ENCODE measurements around the gene TSTD1. TPM values are rescaled to one million over a fixed set of nuclear protein-coding genes. Genes with fewer than 3 reads are reported as not detected.

TSTD1 gene
- total and polyA plus RNA-seq, 12 donors = 46.3 to 280 (median 93.3) TPM

DNA sequence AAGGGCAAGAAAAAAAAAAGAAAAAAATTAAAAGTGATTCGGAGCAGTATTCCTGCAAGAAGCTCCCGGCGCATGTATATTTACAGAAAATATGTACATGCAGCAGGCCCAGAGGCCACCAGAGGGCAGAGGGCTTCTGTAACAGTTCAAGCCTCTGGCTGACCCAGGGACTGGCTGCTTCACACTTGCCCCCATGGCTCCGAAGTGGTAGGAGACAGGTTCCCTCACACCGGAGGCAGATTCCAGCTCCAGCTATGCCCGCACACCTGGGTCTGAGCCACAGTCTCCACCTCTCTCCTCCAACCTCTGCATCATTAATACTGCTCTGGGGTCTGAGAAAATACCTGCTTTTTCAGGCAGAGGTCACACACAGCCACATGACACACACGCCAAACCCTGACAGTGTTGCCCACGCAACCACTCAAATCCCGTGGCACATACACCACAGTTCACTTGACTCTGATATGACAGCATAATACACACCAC, 33.2 kb upstream of the TSTD1 start:
- H3K4me3 ChIP-seq = no peak overlapping the region
- TF ChIP-seq CTCF (IDR thresholded peaks at IDR 0.05) (peak; percentile 9 to 72 (median 52)), POLR2A (IDR thresholded peaks at IDR 0.05) (no peak)
- no peaks in the 10 kb centered on the region for H3K9me3 ChIP-seq (replicated peaks in 1 of 3)
- intact Hi-C loops (cut with DNase I) = no loop called here
- no peak overlapping the region for H3K27ac ChIP-seq
- no peaks in the 10 kb centered on the region for H3K4me1 ChIP-seq (replicated peaks in 1 of 2)
- peak in 5 of 7 donors; percentile 50 to 81 (median 65) for DNase-seq
- H3K27me3 ChIP-seq = no peaks in the 10 kb centered on the region
- no peaks in the 10 kb centered on the region for H3K36me3 ChIP-seq (replicated peaks in 1 of 2)
- 66 to 83% (median 72%) methylated on average over 6 to 9 of the region's 9 CpGs for WGBS, 4 donors

- WGBS, 4 donors = 86 to 91% (median 90%) methylated on average over 4 of the region's 4 CpGs
- Histone ChIP-seq H3K27me3 (no peaks in the 10 kb centered on the region), H3K9me3 (replicated peaks in 1 of 3) (no peaks in the 10 kb centered on the region), H3K36me3 (replicated peaks in 1 of 2) (no peaks in the 10 kb centered on the region), H3K27ac (no peak overlapping the region), H3K4me1 (replicated peaks in 1 of 2) (no peaks in the 10 kb centered on the region), H3K4me3 (no peak overlapping the region)
- TF ChIP-seq CTCF (IDR thresholded peaks at IDR 0.05) = no peak
- no peak for TF ChIP-seq POLR2A (IDR thresholded peaks at IDR 0.05)
- no peak for DNase-seq
- intact Hi-C loops (cut with DNase I) = no loop called here
Measured at GRCh38 chr1:161070761-161071160, 32.0 kb upstream of the TSTD1 start.

- H3K27ac ChIP-seq = peak within 1 kb of the TSS; percentile 13 to 87 (median 56)
- peak; percentile 39 to 81 (median 64) for DNase-seq
- intact Hi-C loops (cut with DNase I) = no loop called here
Measured at GRCh38 chr1:161069731-161070270, 31.0 kb upstream of the TSTD1 start, which contains the start of gene ARHGAP30. Gene ARHGAP30, minus strand, starts transcription at chr1:161069891. Its CDS starts 267 bp downstream, at chr1:161069624.

GRCh38 chr1:161069241-161069640, 30.5 kb upstream of the TSTD1 start:
- intact Hi-C loops (cut with DNase I) = no loop called here
- Histone ChIP-seq H3K4me3 (peak overlapping the region in 1 of 4 donors; percentile 55), H3K27me3 (peaks cover 6% of the 10 kb centered on the region), H3K9me3 (replicated peaks in 1 of 3) (no peaks in the 10 kb centered on the region), H3K4me1 (replicated peaks in 1 of 2) (no peaks in the 10 kb centered on the region), H3K27ac (peak overlapping the region; percentile 13 to 87 (median 56)), H3K36me3 (replicated peaks in 1 of 2) (no peaks in the 10 kb centered on the region)
- DNase-seq = no peak
- WGBS, 4 donors = 68 to 78% (median 73%) methylated on average over 9 of the region's 9 CpGs
- TF ChIP-seq CTCF (IDR thresholded peaks at IDR 0.05) (no peak), POLR2A (IDR thresholded peaks at IDR 0.05) (no peak)

More at GRCh38 chr1:161069731-161070270, 31.0 kb upstream of the TSTD1 start, which contains the start of gene ARHGAP30:
- Histone ChIP-seq H3K4me1 (replicated peaks in 1 of 2) (no peaks in the 10 kb centered on the region), H3K9me3 (replicated peaks in 1 of 3) (no peaks in the 10 kb centered on the region), H3K36me3 (replicated peaks in 1 of 2) (no peaks in the 10 kb centered on the region), H3K4me3 (peak within 1 kb of the TSS in 1 of 4 donors; percentile 55), H3K27me3 (peaks cover 6% of the 10 kb centered on the region)
- peak; percentile 20 to 37 for TF ChIP-seq POLR2A (IDR thresholded peaks at IDR 0.05)
- TF ChIP-seq CTCF (IDR thresholded peaks at IDR 0.05) = no peak
- WGBS, 4 donors = 69 to 78% (median 77%) methylated on average over 3 to 9 of the region's 9 CpGs
